ENCODE measurements around the gene WDFY4.

WDFY4 gene

GRCh38 chr10:48655411-48656240 lies 29.0 kb upstream of the WDFY4 start:
- DNase-seq = no peak

GRCh38 chr10:48656241-48656913 lies 28.3 kb upstream of the WDFY4 start:
- no peak for DNase-seq

- DNase-seq = no peak
These were observed 27.8 kb upstream of the WDFY4 start for GRCh38 chr10:48656914-48657305.

- no peak for DNase-seq
These were observed 27.3 kb upstream of the WDFY4 start for GRCh38 chr10:48657416-48657815.

- no peak for DNase-seq
These were observed 26.3 kb upstream of the WDFY4 start for GRCh38 chr10:48658243-48658974.

- no peak for DNase-seq
These were observed 25.8 kb upstream of the WDFY4 start for GRCh38 chr10:48658975-48659269.

- DNase-seq = no peak
These were observed 24.9 kb upstream of the WDFY4 start for GRCh38 chr10:48659790-48660189.

GRCh38 chr10:48661441-48661840 lies 23.2 kb upstream of the WDFY4 start:
- no peak for DNase-seq

GRCh38 chr10:48667960-48668590 lies 16.6 kb upstream of the WDFY4 start:
- no peak for DNase-seq

GRCh38 chr10:48670978-48671913 lies 13.4 kb upstream of the WDFY4 start:
- DNase-seq = no peak

GRCh38 chr10:48671914-48672595 lies 12.6 kb upstream of the WDFY4 start:
- DNase-seq = no peak

- DNase-seq = no peak
These were observed 11.9 kb upstream of the WDFY4 start for GRCh38 chr10:48672596-48673265.

GRCh38 chr10:48677625-48678024 lies 7.0 kb upstream of the WDFY4 start:
- DNase-seq = no peak

GRCh38 chr10:48678041-48678440 lies 6.6 kb upstream of the WDFY4 start:
- no peak for DNase-seq

- no peak for DNase-seq
These were observed 2.9 kb upstream of the WDFY4 start for GRCh38 chr10:48681740-48682139.

GRCh38 chr10:48682265-48682664 lies 2.4 kb upstream of the WDFY4 start:
- no peak for DNase-seq

- DNase-seq = no peak
These were observed 1.2 kb upstream of the WDFY4 start for GRCh38 chr10:48683424-48683823.

- DNase-seq = no peak
These were observed 805 bp upstream of the WDFY4 start for GRCh38 chr10:48683868-48684267.

GRCh38 chr10:48684463-48684791 lies 246 bp upstream of the WDFY4 start:
- DNase-seq = no peak

- DNase-seq = no peak
These were observed 1.1 kb downstream of the WDFY4 start for GRCh38 chr10:48685731-48686130.
